Parathyroid adenoma (tissue), 2 donors: ENCODE measurements around the gene MAP1LC3C.
A peak's percentile ranks its signal among the peaks of the same experiment; 100 is the strongest.

Experiments used
- H2AFZ ChIP-seq: fragments of 300-600 bp; sonication (generic); one replicate; pipeline ENCODE4 v1.7.0; 2017; ENCODE audit warnings: antibody characterized with exemption, mild to moderate bottlenecking
- H3K27ac ChIP-seq: fragments of 300-600 bp; sonication (generic); one replicate; pipeline ENCODE4 v1.7.0; 2017
- H3K27me3 ChIP-seq: fragments of 300-600 bp; sonication (generic); one replicate; pipeline ENCODE4 v1.7.0; 2017; ENCODE audit warnings: low read length; ENCODE audit not compliant: control insufficient read depth, insufficient read depth
- H3K36me3 ChIP-seq: fragments of 300-600 bp; sonication (generic); one replicate; pipeline ENCODE4 v1.7.0; 2017; ENCODE audit warnings: low read length; ENCODE audit not compliant: control insufficient read depth, insufficient read depth
- H3K4me1 ChIP-seq: fragments of 300-600 bp; sonication (generic); one replicate; pipeline ENCODE4 v1.7.0; 2017; ENCODE audit warnings: control low read depth
- H3K4me2 ChIP-seq: fragments of 300-600 bp; sonication (generic); one replicate; pipeline ENCODE4 v1.7.0; 2017; ENCODE audit warnings: low read length
- H3K4me3 ChIP-seq: fragments of 300-600 bp; sonication (generic); one replicate; pipeline ENCODE4 v1.7.0; 2017; ENCODE audit warnings: low read depth, low read length
- H3K79me2 ChIP-seq: fragments of 300-600 bp; sonication (generic); one replicate; pipeline ENCODE4 v1.7.0; 2017; ENCODE audit warnings: control low read depth
- H3K9ac ChIP-seq: fragments of 300-600 bp; sonication (generic); one replicate; pipeline ENCODE4 v1.7.0; 2017; ENCODE audit warnings: mild to moderate bottlenecking
- H3K9me3 ChIP-seq: fragments of 300-600 bp; sonication (generic); one replicate; pipeline ENCODE4 v1.7.0; 2017; ENCODE audit warnings: low read length; ENCODE audit not compliant: control insufficient read depth
- TF ChIP-seq, protein P1 (sequence below): fragments of 300-600 bp; sonication (generic); IDR thresholded peaks from one replicate; pipeline ENCODE4 v1.7.0; 2017; ENCODE audit warnings: antibody characterized with exemption, mild to moderate bottlenecking
- donor health status: primary hyperparathyroidism.

The MAP1LC3C gene

GRCh38 chr1:241999026-241999425 is at the start of gene MAP1LC3C:
TSS of gene MAP1LC3C (minus strand) at chr1:241999098. CDS start at chr1:241999008, 90 bp downstream.
- H3K9ac ChIP-seq = no peak within 1 kb of the TSS
- no peak within 1 kb of the TSS for H3K27ac ChIP-seq
- no peaks in the 10 kb centered on the region for H3K27me3 ChIP-seq
- TF ChIP-seq, protein P1, sequence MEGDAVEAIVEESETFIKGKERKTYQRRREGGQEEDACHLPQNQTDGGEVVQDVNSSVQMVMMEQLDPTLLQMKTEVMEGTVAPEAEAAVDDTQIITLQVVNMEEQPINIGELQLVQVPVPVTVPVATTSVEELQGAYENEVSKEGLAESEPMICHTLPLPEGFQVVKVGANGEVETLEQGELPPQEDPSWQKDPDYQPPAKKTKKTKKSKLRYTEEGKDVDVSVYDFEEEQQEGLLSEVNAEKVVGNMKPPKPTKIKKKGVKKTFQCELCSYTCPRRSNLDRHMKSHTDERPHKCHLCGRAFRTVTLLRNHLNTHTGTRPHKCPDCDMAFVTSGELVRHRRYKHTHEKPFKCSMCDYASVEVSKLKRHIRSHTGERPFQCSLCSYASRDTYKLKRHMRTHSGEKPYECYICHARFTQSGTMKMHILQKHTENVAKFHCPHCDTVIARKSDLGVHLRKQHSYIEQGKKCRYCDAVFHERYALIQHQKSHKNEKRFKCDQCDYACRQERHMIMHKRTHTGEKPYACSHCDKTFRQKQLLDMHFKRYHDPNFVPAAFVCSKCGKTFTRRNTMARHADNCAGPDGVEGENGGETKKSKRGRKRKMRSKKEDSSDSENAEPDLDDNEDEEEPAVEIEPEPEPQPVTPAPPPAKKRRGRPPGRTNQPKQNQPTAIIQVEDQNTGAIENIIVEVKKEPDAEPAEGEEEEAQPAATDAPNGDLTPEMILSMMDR = no peak
- no peaks in the 10 kb centered on the region for H3K79me2 ChIP-seq
- no peak within 1 kb of the TSS for H2AFZ ChIP-seq
- H3K4me3 ChIP-seq = no peak within 1 kb of the TSS
- H3K9me3 ChIP-seq = no peaks in the 10 kb centered on the region
- no peak within 1 kb of the TSS for H3K4me2 ChIP-seq
- no peaks in the 10 kb centered on the region for H3K4me1 ChIP-seq
- H3K36me3 ChIP-seq = no peaks in the 10 kb centered on the region

GRCh38 chr1:242043165-242043564 is 44.3 kb upstream of the MAP1LC3C start:
- Histone ChIP-seq H3K27ac (no peak overlapping the region), H3K9ac (no peak overlapping the region), H3K79me2 (no peaks in the 10 kb centered on the region), H3K4me1 (no peaks in the 10 kb centered on the region), H2AFZ (no peak overlapping the region), H3K27me3 (no peaks in the 10 kb centered on the region), H3K9me3 (no peaks in the 10 kb centered on the region), H3K4me2 (no peak overlapping the region), H3K4me3 (no peak overlapping the region), H3K36me3 (no peaks in the 10 kb centered on the region)
- TF ChIP-seq, protein P1 = no peak

- TF ChIP-seq, protein P1 = no peak
- Histone ChIP-seq H3K4me2 (no peak overlapping the region), H3K36me3 (no peaks in the 10 kb centered on the region), H3K27ac (peak overlapping the region; percentile 99), H3K9me3 (no peaks in the 10 kb centered on the region), H3K27me3 (no peaks in the 10 kb centered on the region), H3K4me1 (peaks cover 33% of the 10 kb centered on the region), H2AFZ (no peak overlapping the region), H3K79me2 (no peaks in the 10 kb centered on the region), H3K9ac (no peak overlapping the region), H3K4me3 (no peak overlapping the region)
These were observed 35.5 kb upstream of the MAP1LC3C start for GRCh38 chr1:242034392-242034791.

DNA sequence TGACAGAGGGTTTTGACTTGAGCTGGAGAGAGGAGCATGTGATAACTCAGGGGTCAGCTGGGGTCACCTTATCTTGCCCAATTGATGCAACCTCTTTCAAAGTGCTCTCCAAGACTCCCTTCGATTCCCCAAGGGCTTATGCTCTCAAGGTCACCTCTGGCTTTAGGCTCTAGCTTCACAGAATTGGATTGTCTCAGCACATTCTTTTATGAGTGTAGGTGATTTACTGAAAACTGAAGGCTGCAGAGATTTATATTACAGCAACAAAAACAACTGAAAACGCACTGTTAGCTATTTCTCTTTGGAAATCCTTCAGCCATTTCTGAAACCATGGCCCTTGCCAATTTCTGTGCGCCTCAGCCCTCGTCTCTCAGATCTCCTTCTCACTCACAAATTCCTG is 34.5 kb upstream of the MAP1LC3C start:
- Histone ChIP-seq H3K27ac (peak overlapping the region; percentile 99), H3K9ac (no peak overlapping the region), H2AFZ (no peak overlapping the region), H3K4me2 (peak overlapping the region; percentile 42), H3K79me2 (no peaks in the 10 kb centered on the region), H3K4me1 (peaks cover 33% of the 10 kb centered on the region), H3K27me3 (no peaks in the 10 kb centered on the region), H3K4me3 (peak overlapping the region; percentile 22), H3K9me3 (no peaks in the 10 kb centered on the region), H3K36me3 (no peaks in the 10 kb centered on the region)
- TF ChIP-seq, protein P1 = no peak

- H3K4me1 ChIP-seq = peaks cover 19% of the 10 kb centered on the region
- peak overlapping the region; percentile 17 for H2AFZ ChIP-seq
- H3K4me2 ChIP-seq = no peak overlapping the region
- H3K4me3 ChIP-seq = no peak overlapping the region
- no peaks in the 10 kb centered on the region for H3K79me2 ChIP-seq
- no peaks in the 10 kb centered on the region for H3K36me3 ChIP-seq
- H3K9ac ChIP-seq = no peak overlapping the region
- H3K9me3 ChIP-seq = no peaks in the 10 kb centered on the region
- no peaks in the 10 kb centered on the region for H3K27me3 ChIP-seq
- peak overlapping the region; percentile 16 for H3K27ac ChIP-seq
- TF ChIP-seq, protein P1 = no peak
These were observed 31.2 kb upstream of the MAP1LC3C start for GRCh38 chr1:242030071-242030470.
